Ascending aorta (tissue), 2 donors: ENCODE data around the gene GARIN5B. TPM values are rescaled to one million over a fixed set of nuclear protein-coding genes. Genes with fewer than 3 reads are reported as not detected.
A peak's percentile ranks its signal among the peaks of the same experiment; 100 is the strongest.

Experiments used
- DNase-seq, 2 donors: peaks; one replicate each; pipeline ENCODE4 v3.0.0-alpha.2; 2019; ENCODE audit warnings: low spot score in 2 of 2
- H3K27ac ChIP-seq, 2 donors: fragments of 200-600 bp; sonication (generic); one replicate each; pipeline ENCODE4 v1.5.1; 2016 to 2017; ENCODE audit warnings: mild to moderate bottlenecking in 1 of 2
- H3K27me3 ChIP-seq: fragments of 200-600 bp; sonication (generic); one replicate; pipeline ENCODE4 v1.5.1; 2017
- H3K36me3 ChIP-seq, 2 donors: fragments of 200-600 bp; sonication (generic); one replicate each; pipeline ENCODE4 v1.5.1; 2016
- H3K4me1 ChIP-seq, 2 donors: fragments of 200-600 bp; sonication (generic); one replicate each; pipeline ENCODE4 v1.5.1; 2016 to 2017; ENCODE audit warnings: mild to moderate bottlenecking in 1 of 2
- H3K4me3 ChIP-seq, 2 donors: fragments of 200-600 bp; sonication (generic); one replicate each; pipeline ENCODE4 v1.5.1; 2016 to 2017; ENCODE audit warnings: mild to moderate bottlenecking in 1 of 2
- H3K9me3 ChIP-seq, 2 donors: fragments of 200-600 bp; sonication (generic); one replicate each; pipeline ENCODE4 v1.5.1; 2016
- intact Hi-C: fragments of 100-400 bp; cut with DNase I; formaldehyde crosslinking; loops from one replicate; pipeline ENCODE4 v1.15.1; 2023
- total RNA-seq: library from RNA; depleted of rRNA; stranded (reverse); fragments of >200 nt; gene quantifications from one replicate; pipeline ENCODE4 v1.1.0, GENCODE V29; 2016
- TF ChIP-seq, protein P1 (sequence below), 3 experiments: fragments of 200-600 bp in 2 of 3; fragments of 450-650 bp in 1 of 3; sonication (generic) in 2 of 3; IDR thresholded peaks; one replicate each; pipeline ENCODE4 v1.5.1; 2016 to 2019; ENCODE audit warnings: antibody characterized with exemption in 3 of 3, mild to moderate bottlenecking in 1 of 3, moderate library complexity in 1 of 3

Gene GARIN5B
- total RNA-seq, 1 donor from 2014 or later = not detected

DNA sequence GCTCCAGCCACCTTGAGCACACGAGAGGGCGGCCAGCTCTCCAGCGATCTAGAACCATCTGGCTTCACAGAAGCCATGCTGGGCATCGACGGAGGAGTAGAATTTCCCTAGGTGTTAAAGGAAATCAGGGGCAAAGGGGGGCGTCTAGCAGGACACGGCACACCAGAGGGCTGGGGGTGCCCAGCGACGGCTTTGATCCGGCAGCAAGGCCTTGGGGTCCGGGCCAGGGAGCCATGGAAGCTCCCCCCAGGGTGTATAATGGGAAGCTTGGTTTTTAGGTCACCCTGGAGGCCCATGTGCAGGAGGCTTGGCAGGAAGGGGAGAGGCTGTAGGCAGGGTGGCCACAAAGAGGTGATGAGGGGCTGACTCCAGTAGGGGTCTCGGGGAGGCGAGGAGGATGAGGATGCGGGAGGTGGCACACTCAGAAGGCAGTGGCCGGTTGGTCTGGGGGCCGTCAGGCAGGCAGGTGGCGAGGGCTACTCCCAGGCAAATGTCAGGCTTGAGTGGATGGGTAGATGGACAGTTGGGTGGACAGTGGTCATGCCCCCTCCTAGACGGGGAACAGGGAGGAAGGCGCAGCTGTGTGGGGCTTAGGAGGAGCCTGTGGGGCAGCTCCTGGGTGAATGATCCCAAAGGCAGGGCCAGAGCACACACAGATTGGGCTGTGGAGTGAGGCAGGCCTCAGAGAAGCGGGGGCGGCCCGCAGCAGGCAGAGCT is 17.8 kb downstream of the GARIN5B start:
- TF ChIP-seq, protein P1, sequence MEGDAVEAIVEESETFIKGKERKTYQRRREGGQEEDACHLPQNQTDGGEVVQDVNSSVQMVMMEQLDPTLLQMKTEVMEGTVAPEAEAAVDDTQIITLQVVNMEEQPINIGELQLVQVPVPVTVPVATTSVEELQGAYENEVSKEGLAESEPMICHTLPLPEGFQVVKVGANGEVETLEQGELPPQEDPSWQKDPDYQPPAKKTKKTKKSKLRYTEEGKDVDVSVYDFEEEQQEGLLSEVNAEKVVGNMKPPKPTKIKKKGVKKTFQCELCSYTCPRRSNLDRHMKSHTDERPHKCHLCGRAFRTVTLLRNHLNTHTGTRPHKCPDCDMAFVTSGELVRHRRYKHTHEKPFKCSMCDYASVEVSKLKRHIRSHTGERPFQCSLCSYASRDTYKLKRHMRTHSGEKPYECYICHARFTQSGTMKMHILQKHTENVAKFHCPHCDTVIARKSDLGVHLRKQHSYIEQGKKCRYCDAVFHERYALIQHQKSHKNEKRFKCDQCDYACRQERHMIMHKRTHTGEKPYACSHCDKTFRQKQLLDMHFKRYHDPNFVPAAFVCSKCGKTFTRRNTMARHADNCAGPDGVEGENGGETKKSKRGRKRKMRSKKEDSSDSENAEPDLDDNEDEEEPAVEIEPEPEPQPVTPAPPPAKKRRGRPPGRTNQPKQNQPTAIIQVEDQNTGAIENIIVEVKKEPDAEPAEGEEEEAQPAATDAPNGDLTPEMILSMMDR (IDR thresholded peaks at IDR 0.05) = no peak
- H3K4me1 ChIP-seq = peaks cover 4 to 14% of the 10 kb centered on the region in 2 donors
- no peaks in the 10 kb centered on the region for H3K27me3 ChIP-seq
- intact Hi-C loops = no loop called here
- H3K9me3 ChIP-seq = no peaks in the 10 kb centered on the region
- no peak overlapping the region for H3K4me3 ChIP-seq
- peaks cover 13 to 25% of the 10 kb centered on the region in 2 donors for H3K36me3 ChIP-seq
- H3K27ac ChIP-seq = no peak overlapping the region
- no peak for DNase-seq

DNA sequence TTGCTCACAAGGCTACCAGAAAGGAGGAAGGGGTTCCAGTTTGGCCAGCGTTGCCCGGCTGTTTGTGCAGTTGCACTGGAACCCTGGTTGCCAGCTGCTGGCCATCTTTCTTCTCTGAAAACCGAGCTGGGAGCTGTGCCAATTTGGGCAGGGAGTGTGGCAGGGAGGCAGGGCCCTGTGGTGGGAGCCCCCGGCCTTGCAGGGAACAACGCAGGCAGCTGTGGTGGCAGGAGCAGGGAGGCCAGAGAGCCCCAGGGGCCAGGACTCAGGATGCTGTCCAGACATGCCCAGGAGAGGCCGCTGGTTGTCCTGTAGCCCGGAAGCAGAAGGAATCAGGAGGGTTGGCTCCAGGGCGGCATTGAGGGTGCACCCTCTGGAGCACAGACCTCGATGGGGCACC is 18.6 kb downstream of the GARIN5B start:
- Histone ChIP-seq H3K4me3 (no peak overlapping the region), H3K27ac (no peak overlapping the region), H3K4me1 (peaks cover 5 to 17% of the 10 kb centered on the region in 2 donors), H3K27me3 (no peaks in the 10 kb centered on the region), H3K36me3 (peaks cover 13 to 25% of the 10 kb centered on the region in 2 donors), H3K9me3 (no peaks in the 10 kb centered on the region)
- DNase-seq = no peak
- intact Hi-C loops = no loop called here
- TF ChIP-seq, protein P1 (IDR thresholded peaks at IDR 0.05) = no peak

DNA sequence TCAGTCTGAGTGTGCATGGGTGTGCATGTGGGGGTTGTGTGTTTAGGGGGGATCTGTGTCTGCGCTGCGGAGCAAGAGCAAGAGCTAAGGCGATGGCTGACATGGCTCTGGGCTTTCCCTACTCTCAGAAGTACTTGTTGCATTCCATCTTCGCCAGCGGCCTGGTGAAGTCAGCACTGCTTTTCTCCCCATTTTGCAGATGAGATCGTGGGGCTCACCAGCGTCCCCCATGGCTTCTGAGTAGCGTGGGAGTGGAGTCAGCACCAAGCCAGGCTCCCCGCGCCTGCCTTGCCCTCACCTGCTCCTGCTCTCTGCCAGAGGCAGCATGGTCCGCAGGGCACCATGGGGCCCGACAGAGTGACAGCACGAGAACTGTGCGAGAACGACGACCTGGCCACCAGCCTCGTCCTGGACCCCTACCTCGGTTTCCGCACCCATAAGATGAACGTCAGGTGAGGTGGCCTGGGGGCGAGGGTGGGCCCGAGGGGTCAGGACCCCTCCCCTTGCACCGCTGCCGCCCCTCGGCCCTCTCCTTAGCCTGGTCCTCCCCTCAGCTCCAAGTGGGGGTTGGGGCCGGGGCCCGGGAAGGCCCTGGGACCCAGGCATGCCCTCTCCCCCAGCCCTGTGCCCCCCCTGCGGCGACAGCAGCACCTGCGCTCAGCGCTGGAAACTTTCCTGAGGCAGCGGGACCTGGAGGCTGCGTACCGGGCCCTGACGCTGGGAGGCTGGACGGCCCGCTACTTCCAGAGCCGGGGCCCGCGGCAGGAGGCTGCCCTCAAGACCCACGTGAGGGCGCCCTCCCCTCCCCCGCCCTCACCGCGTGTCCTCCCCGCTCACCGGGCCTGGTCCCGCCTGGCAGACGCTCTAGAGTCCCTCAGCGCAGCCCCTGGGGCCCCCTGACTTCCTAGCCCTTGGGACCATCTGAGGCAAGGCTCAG is 21.2 kb downstream of the GARIN5B start:
- intact Hi-C loops = no loop called here
- DNase-seq = no peak
- Histone ChIP-seq H3K9me3 (no peaks in the 10 kb centered on the region), H3K27ac (no peak overlapping the region), H3K4me3 (peak overlapping the region in 1 of 2 donors; percentile 82), H3K4me1 (peaks cover 5 to 17% of the 10 kb centered on the region in 2 donors), H3K36me3 (peaks cover 13 to 18% of the 10 kb centered on the region in 2 donors), H3K27me3 (no peaks in the 10 kb centered on the region)
- TF ChIP-seq, protein P1 (IDR thresholded peaks at IDR 0.05) = no peak

DNA sequence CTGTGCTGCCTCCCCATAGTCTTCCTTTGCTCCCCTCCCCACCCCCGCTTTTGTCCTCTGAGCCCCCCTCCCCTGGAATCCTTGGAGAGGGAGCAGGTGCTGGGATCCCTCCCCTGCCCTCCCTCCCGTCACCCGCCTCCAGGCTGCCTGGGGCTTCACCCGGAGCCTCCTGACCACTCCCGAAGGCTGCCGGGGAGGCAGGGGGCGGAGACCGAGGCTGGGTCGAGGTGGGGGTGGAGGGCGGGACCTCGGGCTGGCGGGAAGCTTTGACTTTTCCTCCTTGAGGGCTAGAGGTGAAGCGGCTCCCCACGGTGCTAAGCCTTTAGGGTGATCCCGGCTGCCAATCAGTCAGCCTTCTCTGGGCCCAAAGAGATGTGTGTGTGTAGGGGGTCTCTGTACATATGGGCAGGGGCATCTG is 21.9 kb downstream of the GARIN5B start:
- Histone ChIP-seq H3K27ac (no peak overlapping the region), H3K4me1 (peaks cover 5 to 17% of the 10 kb centered on the region in 2 donors), H3K4me3 (peak overlapping the region; percentile 82 to 84), H3K9me3 (no peaks in the 10 kb centered on the region), H3K36me3 (peaks cover 12 to 13% of the 10 kb centered on the region in 2 donors), H3K27me3 (no peaks in the 10 kb centered on the region)
- TF ChIP-seq, protein P1 (IDR thresholded peaks at IDR 0.05) = no peak
- intact Hi-C loops = no loop called here
- peak in 1 of 2 donors; percentile 80 for DNase-seq

DNA sequence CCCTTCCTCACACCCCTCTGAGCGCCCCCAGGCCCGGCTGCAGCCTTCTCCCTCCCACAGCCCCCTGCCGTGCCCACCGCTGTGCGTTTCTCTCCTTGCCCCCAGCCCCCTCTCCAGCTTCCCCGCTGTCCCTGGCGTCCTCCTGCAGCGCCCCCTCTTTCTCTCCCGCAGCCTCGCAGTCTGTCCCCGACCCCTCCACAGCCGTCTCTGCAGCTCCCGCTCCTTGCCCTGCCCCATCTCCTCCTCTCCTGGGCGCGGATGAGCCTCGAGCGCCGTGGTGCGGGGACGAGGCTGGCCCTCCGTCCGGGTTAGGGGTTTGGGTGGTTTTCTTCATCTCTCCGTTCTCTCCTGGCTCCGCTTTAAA is 22.3 kb downstream of the GARIN5B start:
- Histone ChIP-seq H3K9me3 (no peaks in the 10 kb centered on the region), H3K27me3 (no peaks in the 10 kb centered on the region), H3K36me3 (peaks cover 12 to 13% of the 10 kb centered on the region in 2 donors), H3K4me1 (peaks cover 5 to 17% of the 10 kb centered on the region in 2 donors), H3K4me3 (peak overlapping the region; percentile 82 to 84), H3K27ac (no peak overlapping the region)
- DNase-seq = no peak
- TF ChIP-seq, protein P1 (IDR thresholded peaks at IDR 0.05) = peak in 1 of 3 experiments; percentile 28
- intact Hi-C loops = no loop called here
